GM12875 (cell line): ENCODE data around the gene PITPNC1.
A peak's percentile ranks its signal among the peaks of the same experiment; 100 is the strongest.

Experiments used
- H3K4me3 ChIP-seq: one replicate; pipeline ENCODE4 v1.5.1; 2011; ENCODE audit warnings: low read depth, low read length, control low read depth
- CTCF ChIP-seq: IDR thresholded peaks from 2 replicates; pipeline ENCODE4 v1.5.1; 2011; ENCODE audit warnings: low read depth, mild to moderate bottlenecking, control low read depth, inconsistent platforms, low read length, moderate library complexity, borderline replicate concordance; ENCODE audit not compliant: insufficient read depth

The PITPNC1 gene

GRCh38 chr17:67525239-67526135 lies 148.4 kb downstream of the PITPNC1 start:
- TF ChIP-seq CTCF = no peak
- H3K4me3 ChIP-seq = no peak overlapping the region

GRCh38 chr17:67526700-67527099 lies 149.6 kb downstream of the PITPNC1 start:
- no peak for TF ChIP-seq CTCF
- no peak overlapping the region for H3K4me3 ChIP-seq

GRCh38 chr17:67528751-67529436 lies 151.8 kb downstream of the PITPNC1 start:
- H3K4me3 ChIP-seq = no peak overlapping the region
- no peak for TF ChIP-seq CTCF

GRCh38 chr17:67531291-67531690 lies 154.2 kb downstream of the PITPNC1 start:
- peak overlapping the region; percentile 16 for H3K4me3 ChIP-seq
- no peak for TF ChIP-seq CTCF

- no peak overlapping the region for H3K4me3 ChIP-seq
- TF ChIP-seq CTCF = no peak
These were observed 155.3 kb downstream of the PITPNC1 start for GRCh38 chr17:67532326-67532871.

- no peak for TF ChIP-seq CTCF
- no peak overlapping the region for H3K4me3 ChIP-seq
These were observed 157.9 kb downstream of the PITPNC1 start for GRCh38 chr17:67534941-67535340.
